COLO668 (cell line): Measurements from ENCODE around the gene GRHL1.

Experiments
- DNase-seq: peaks from one replicate; lab custom pipeline; 2025; ENCODE audit not compliant: unreplicated experiment; lab: John Stamatoyannopoulos, UW

GRHL1 gene

DNA sequence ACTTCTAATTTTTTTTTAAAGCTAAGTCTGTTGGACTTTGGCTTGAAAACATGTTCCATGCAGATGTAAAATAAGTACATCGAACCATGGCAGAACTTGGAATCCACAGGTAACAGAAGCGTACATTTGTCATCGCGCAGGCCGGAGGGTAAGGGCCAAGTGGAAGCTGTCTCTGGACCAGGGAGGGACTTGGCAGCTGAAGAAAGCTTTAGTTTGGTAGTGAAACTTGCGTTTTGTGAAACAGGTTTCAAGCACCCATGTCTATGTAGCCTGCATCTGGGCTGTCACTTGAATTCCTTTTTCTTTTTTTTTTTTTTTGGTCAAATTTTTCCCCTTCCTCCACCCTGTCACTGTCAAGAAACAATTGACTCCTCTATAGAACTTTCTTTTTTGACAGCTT is 20.4 kb downstream of the GRHL1 start:
- DNase-seq: no peak

DNA sequence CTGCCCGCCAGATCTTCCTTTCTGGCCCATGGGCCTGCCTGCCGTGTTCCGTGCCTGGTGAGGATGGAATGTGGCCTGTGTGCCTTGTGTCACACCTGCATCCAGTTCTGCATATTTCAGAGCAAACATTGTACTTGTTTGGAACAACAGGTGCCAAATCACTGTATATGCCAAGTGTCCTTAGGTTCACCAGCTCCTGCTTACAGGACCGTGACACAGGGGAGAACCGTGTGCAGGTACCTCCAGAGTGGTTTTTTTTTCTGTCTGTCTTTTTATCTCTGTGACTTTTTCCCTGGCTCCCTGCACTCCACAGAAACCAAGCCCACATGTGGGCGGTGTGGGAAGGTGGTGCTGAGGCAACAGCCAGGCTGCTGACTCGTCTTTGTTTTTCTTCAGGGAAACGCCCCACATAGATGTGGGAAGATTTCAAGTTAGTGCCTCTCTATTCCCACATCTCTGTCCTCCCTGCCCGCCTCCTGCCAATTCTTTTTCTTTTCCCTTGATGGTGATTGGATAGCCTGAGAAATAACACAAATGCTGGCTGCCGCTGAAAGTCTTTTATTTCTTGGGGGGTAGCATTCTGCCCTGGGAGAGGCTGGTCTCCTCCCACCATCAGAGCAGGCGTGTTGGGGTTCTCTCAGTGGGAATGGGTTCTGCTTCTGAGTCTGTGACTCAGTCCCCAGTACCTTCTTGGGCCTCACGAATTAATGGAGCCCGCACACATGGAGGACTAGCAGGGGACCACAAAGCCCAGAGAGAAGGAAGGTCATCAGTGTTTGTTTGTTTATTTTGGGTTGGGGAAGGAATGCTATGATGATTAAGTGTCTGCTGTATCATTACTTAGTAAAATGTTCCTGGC is 21.4 kb downstream of the GRHL1 start:
- DNase-seq: no peak

DNA sequence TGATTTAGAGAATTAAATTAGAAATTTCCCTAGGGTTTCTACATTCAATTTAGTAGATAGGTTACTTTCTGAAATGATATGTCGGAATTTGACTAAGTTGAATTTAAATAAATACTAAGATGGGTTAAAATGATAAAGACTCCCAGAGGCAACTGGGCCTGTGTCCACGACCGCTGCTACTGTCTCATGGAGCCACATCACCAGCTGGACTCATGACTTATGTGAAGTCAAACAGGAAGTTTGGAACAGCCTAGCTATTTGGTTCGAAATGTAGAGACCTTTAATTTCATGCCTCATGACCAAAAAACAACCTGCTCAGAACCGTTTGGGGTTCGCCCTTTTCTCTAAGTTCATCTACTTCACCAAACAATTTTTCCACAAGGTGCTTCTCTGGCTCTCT is 22.2 kb downstream of the GRHL1 start:
- DNase-seq: no peak

DNA sequence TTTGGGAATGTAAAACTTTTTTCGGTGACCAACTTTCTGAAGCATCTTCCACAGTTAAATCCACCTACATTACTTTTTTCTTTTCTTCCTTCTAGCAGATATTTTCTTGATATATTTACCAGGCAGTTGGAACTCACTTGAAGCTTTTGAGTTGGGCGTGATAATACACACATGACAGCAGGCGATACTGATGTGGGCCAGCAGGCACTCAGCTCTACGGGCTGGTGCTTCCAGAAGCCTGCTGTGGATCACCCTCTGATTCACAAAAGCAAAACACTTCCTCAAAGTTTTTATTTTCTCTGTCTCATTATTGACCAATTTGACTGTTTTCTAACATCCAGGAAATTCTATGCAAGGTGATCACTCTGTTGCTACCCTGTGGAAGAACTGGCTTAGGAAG is 22.9 kb downstream of the GRHL1 start:
- no peak for DNase-seq

DNA sequence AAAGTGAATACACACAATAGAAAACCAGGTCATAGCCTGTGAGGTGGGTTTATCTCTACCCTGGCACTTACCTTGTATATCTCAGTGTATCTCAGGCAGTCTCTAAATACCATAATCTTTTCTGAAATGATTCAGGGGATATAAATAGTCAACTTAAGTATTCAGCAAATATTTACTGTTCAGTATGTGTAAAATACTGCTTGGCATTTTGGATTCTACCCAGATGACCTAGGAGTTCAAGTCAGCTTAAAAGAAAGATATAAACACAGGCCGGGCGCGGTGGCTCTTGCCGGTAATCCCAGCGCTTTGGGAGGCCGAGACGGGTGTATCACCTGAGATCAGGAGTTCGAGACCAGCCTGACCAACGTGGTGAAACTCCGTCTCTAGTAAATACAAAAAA is 23.8 kb downstream of the GRHL1 start:
- no peak for DNase-seq

DNA sequence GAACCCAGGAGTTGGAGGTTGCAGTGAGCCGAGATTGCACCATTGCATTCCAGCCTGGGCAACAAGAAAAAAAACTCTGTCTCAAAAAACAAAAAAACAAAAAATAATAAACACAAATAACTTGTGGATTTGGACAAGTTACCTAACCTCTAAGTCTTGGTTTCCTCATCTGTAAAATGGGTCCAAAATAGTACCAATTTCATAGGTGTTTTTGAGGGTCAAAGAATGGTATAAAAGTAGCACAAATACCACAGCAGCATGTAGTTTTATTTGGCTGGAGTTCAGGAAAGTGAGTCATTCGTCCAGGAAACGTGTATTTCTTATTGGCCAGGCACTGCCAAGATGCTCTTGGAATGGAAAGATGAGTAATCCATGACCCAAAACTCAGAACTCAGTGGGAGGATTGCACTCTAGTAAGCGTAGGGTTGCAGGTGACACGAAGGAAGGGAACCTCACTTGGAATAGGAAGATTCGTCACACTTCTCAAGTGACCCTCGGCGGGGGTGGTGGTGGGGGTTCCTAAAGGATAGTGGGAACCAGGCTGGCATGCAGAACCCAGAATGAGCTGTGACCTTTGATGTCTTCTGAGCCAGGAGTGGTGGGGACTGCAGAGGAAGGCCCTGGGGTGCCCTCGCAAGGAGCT is 24.4 kb downstream of the GRHL1 start:
- no peak for DNase-seq

DNA sequence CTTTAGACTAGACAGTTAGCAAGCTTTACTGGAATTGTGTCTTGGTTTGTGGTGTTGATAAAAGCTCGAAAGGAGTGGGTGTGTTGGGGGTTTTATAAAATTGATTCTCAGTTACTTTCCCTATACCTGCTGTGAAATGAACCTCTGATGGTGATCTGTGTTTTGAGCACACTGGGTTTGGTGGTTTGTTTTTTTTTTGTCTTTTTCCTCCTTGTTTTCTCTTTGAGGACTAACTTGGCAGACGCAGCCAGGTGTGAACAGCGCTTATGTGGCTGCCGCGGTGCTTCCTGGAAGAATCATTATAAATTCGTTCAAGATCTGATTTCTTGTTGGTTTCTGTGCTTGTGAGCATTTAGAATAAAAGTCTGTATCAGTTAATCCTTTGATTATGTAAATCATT is 28.5 kb downstream of the GRHL1 start:
- no peak for DNase-seq

DNA sequence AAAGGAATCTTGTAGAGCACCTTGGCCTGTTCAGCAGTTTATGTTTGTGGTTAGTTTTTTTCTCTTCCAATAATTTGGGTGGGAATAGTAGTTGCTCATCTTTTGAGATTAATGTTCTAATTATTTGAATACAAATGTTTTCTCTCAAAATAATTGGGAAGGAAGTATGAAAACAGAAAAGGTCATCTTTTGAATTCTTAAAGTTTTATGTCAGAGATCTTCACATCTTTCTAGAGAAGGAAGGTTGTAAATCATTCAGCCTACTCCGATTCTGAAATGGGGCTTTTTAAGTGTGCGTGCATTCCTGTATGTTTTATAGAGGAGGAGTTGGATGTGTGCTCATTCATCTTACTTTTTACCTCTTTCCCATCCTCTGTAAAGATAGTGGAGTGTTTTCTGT is 29.0 kb downstream of the GRHL1 start:
- no peak for DNase-seq

DNA sequence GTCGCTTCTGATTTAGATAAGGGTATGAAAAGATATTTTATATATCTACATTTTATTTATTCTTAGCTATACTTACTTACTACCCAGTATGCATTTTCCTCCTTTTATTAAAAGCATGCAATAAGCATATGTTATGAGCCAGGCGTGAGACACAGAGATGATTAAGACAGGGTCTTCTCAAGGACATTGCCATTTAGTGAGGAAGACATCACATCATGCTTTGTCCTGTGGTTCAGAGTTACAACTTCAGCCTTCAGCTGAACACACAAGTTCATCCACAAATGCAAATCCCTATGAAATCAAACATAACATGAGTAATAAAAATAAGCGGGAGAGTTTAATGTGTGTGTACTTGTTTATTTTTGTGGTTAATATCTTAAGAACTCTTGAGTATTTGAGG is 30.2 kb downstream of the GRHL1 start:
- no peak for DNase-seq

DNA sequence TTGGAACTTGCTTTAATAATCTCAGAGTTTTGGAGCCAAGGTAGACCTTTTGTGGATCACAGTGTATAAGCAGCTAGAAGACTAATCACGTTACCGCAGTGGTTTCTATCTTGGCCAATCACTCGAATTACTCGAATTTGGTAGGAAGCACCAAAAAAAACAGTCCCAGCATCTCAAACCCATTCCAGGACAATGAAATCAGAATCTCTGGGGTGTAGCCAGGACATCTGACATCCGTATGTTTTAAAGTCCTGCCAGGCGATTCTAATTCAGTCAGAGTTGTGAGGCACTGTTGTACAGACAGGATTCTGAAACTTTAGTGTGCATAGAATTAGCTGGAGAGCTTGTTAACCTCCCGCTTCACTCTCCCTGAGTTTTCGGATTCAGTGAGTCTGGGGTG is 30.8 kb downstream of the GRHL1 start:
- no peak for DNase-seq

DNA sequence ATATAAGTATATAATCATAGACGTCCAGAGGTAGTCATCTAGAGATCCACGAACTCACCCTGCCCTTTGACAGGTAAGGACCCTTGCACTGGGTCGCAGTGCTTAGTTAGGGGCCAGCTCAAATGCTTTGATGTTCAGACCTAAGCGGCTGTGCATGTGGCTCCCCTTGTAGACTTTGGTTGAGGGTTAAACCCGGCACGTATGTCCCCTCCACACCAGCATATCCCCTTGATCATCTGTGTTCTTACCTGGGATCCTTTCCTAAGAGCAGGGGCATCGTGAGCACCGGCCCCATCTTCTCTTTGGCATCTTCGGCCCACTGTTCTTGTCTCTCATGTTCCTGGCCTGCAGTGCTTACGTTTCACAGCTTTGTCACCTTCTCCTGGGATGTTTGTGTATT is 31.4 kb downstream of the GRHL1 start:
- DNase-seq: no peak

DNA sequence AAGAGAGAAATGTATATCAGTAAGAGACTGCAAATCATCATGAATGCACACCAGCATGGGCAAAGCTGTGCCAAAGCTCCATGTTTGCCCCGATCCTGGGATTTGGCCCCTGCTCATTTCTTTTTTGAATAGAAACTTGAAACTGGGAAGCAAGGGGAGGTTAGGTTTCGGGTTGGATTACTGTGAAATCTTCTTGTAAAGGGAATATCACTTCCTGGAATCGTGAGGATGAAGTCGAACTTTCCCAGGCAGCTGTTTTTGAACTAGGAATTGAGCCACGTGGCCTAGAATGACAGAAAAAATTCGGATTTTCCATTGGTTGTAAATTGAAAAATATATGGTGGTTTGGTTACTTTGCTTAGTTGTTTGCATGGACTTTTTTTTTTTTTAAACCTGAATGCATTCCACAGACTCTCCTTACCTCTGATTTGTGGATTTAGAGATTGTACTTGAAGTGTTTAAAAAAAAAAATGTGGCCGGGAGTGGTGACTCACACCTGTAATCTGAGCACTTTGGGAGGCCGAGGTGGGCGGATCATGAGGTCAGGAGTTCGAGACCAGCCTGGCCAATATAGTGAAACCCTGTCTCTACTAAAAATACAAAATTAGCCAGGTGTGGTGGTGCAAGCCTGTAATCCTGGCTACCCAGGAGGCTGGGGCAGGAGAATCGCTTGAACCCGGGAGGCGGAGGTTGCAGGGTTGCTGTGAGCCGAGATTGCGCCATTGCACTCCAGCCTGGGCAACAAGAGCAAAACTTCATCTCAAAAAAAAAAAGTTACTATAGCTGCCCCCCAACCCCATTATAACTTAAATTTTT is 32.1 kb downstream of the GRHL1 start:
- no peak for DNase-seq

DNA sequence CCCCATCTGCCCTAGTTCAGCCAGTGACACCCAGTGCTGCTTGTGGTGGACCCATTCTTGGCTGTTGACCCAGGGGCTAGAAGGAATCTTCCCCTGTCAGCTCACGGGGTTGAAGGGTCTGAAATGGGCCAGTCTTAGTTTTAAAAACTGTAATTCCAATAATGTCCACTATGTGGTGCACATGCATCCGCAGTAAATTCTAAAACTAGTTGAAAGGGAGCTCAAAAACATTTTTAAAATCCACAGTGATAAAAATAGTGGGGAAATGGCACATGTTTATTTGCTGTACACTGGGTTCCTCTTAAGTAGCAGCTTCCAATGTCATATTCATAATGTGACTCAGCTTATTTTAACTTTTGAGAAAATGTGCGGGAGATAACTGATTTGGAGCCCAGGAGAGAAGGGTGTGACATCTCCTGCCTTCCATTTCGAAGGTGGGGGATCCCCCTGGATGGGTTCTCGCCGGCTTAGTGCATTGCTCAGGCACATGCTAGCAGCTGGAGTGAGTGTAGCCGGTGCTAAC is 32.8 kb downstream of the GRHL1 start:
- DNase-seq: no peak

DNA sequence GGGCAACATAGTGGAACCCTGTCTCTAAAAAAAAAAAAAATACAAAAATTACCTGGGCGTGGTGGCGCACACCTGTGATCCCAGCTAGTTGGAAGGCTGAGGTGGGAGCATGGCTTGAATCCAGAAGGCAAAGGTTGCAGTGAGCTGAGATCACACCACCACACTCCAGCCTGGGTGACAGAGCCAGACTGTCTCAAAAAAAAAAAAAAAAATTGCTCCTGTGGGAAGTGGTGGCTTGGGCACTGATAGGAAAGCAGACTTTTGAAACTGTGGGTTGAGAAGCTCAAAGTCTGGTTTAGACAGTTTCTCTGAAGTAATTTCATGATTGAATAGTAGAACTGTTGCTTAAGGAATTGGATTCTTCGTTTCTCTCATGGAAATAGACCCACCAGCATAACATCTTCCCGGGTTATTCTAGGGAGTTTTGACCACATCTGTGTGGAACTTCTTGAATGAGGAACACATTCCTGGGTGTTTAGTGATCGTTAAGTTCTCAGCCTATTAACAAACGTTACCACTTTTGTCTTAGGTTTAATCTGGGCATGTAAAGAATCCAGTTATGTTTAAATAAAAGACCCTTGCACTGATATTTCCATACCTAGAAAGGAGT is 33.5 kb downstream of the GRHL1 start:
- no peak for DNase-seq

DNA sequence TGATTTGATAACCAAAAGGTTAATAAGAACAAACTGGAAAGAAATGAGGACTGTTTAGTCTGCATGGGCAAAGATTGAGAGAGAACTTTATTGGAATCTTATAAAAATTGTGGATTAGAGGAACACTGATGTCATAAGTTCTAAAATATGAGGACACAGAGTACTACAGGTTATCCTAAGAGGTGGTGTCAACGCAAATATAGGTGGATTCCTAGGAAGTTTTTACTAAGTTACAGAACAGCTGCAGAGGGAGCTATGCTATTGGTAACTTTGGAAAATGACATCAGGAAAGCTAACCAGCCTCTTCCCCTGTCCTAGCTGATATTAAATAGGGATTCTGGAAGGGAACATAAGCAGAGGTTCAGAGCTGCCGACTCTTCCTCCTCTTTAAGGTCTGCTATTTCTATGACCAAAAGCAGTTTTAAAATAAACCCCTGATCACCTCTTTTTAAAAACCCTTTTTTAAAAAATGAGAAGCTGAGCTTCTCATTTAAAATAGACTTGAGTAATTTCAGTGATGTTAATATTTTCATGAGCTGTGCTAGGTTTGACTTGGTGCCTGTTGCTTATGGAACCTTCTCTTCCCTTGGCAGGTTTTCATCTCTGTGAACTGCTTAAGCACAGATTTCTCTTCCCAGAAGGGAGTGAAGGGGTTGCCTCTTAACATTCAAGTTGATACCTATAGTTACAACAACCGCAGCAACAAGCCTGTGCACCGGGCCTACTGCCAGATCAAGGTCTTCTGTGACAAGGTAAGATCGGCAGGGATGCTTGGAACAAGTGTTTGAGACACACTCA is 34.2 kb downstream of the GRHL1 start:
- no peak for DNase-seq

DNA sequence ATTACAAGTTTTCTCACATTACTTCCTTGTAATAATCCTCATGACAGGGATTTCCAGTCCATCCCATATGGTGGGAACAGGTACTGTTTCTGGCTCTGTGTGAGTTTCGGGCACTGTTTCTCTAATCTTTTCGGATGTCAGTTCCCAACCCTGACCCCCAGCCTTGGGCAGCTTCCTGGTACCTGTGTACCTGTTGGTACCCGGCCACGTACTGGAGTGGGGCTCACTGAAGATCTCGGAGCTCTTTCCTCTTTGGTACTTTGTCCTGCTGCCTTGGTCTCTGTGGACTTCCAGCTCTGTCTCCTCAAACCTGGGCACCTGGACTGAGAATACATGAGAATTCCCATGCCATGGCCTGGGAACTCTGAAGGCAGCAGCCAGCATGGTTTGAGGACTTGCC is 36.8 kb downstream of the GRHL1 start:
- no peak for DNase-seq

DNA sequence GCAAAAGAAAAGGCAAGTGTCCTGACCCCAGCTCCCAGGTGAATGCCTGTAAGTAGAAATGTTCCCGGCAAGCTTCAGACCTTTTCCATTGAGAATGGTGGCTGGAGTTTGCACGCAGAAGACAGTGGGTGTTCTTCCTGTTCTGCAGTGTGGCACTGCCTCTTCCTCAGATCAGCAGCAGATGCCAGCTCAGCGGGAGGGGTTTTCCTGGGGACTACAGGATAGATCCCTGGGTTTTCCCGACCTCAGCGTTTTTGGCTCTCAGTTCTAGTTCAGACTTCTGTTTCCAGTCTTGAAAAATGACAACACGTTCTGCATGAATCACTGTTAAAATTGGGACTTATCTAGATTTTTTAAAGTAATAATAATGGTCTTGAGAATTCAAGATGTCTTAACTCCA is 39.2 kb downstream of the GRHL1 start:
- DNase-seq: no peak

DNA sequence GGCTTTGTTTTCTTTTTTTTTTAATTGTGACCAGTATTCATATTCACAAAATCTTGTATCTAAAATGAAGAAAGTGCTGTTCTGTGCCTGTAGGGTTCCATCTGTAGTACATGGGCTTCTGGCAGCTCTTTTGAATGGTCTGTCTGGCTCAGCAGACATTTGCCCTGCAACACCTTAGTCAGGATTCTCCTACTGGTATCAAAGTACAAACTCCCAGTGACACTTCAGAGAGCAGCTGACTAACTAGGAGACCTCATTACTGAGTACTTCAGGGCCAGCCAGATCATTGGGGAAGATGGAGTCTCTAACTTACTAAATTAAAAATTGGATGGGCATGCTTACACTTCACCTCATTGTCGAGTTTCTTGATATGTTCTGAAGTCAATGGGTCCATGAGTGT is 39.7 kb downstream of the GRHL1 start:
- no peak for DNase-seq

DNA sequence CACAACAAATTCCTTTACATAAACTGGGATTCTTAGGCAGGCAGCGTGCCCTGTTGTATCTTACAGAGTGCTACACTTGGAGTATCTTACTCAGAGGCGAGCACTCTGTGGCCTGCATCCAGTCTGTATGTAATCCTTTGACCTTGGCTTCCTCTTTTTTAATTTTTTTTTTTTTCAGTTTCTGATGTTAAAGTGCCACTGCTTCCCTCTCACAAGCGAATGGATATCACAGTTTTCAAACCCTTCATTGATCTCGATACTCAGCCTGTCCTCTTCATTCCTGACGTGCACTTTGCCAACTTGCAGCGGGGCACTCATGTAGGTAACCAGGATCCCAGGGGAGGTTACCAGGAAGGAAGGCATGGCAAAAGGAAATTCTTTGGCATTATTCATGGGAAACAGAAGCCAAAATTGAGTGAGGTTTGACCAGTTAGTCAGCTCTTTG is 40.4 kb downstream of the GRHL1 start:
- DNase-seq: no peak

DNA sequence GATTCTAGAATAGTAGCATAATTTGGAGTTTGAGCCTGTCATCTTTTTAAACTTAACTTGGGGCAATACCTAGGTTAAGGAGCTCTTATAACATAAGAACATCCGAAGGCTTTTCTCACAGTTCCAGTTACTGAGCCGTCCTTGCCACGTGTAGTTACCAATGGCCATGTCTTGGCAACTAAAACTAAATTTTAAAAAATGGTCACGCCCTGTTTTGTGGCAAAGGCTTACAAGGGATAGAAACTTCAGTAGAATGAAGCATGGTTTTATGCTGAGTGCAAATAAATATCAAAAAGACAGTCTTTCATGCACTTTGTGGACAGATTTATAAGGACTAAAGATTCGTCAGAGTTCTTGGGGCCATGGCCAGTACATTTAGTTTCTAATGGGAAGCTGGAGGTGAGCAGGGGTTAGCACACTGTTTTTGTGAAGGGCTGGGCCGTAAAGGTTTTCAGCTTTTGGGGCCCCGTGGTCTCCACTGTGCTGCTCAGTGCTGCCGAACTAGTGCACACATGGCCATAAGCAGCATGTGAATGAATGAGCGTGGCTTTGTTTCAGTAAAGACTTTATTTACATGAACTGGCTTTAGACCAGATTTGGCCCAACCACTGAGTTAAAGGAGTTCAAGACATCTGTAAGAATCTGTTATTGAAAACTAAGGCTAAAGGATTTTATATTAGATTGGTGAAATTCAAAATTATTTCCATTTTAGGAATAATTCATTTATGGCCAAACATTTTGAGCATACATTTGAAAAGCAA is 41.1 kb downstream of the GRHL1 start:
- DNase-seq: no peak
